Endothelial cell of umbilical vein (primary cell): ENCODE results near the gene COQ9. TPM values are rescaled to one million over a fixed set of nuclear protein-coding genes. Genes with fewer than 3 reads are reported as not detected.
"Not testable (repeated sequence)": the region's sequence is repeated elsewhere in the genome, so short reads cannot be mapped to it uniquely, and the experiment has no call there.

Source experiments
- Bru-seq: library from RNA; stranded (reverse); fragments of 400-500 nt; gene quantifications from one replicate; lab custom pipeline; 2021; lab: Mats Ljungman, UMichigan
- BruChase-seq, 2 experiments: library from RNA; stranded (reverse); fragments of 400-500 nt; gene quantifications; one replicate each; lab custom pipeline; 2021; lab: Mats Ljungman, UMichigan
- BruUV-seq: library from RNA; stranded (reverse); fragments of 400-500 nt; replicated peaks from 2 replicates; lab custom pipeline; 2021; lab: Mats Ljungman, UMichigan
- CTCF ChIA-PET: fragments of 300-600, 350-600 bp; sonication (Branson Sonifier 250); formaldehyde crosslinking; loops from one replicate; lab custom pipeline; 2021; ENCODE audit warnings: antibody characterized with exemption, inconsistent platforms; lab: Charles Lee
- POLR2A ChIA-PET: fragments of 300-600, 350-600 bp; sonication (Branson Sonifier 250); formaldehyde crosslinking; loops from one replicate; lab custom pipeline; 2021; ENCODE audit warnings: antibody characterized with exemption, inconsistent platforms; lab: Charles Lee
- DNase-seq: peaks from one replicate; pipeline ENCODE4 v3.0.0-alpha.2; 2011; ENCODE audit warnings: low read depth, low spot score
- FAIRE-seq: peaks from 2 replicates; lab custom pipeline; 2011; peaks lifted over from hg19 to GRCh38; lab: Jason Lieb, UNC
- H2AFZ ChIP-seq: 2 replicates; pipeline ENCODE4 v1.6.0; 2012; ENCODE audit warnings: low read depth, low read length, control low read depth, inconsistent platforms
- H3K27ac ChIP-seq: 2 replicates; pipeline ENCODE4 v1.5.1; 2011; ENCODE audit warnings: low read depth, mild to moderate bottlenecking, control low read depth, low read length, moderate library complexity; ENCODE audit not compliant: insufficient read depth
- H3K27me3 ChIP-seq, 2 experiments: 2 replicates each; pipeline versions ENCODE4 v1.6.0 to v1.6.1; 2011; ENCODE audit warnings: low read length in 2 of 2, mixed read lengths in 1 of 2; ENCODE audit not compliant: control insufficient read depth in 2 of 2, insufficient read depth in 2 of 2
- H3K36me3 ChIP-seq, 2 experiments: 2 replicates in 1 of 2; 3 replicates in 1 of 2; pipeline ENCODE4 v1.5.1; 2011; ENCODE audit warnings: low read length in 2 of 2, mild to moderate bottlenecking in 1 of 2, moderate library complexity in 1 of 2; ENCODE audit not compliant: control insufficient read depth in 2 of 2, insufficient read depth in 2 of 2; ENCODE audit errors: extremely low read depth in 1 of 2
- H3K4me1 ChIP-seq: 3 replicates; pipeline ENCODE4 v1.5.1; 2011; ENCODE audit warnings: mild to moderate bottlenecking, low read length; ENCODE audit not compliant: control insufficient read depth, insufficient read depth; ENCODE audit errors: extremely low read depth
- H3K4me2 ChIP-seq: 2 replicates; pipeline ENCODE4 v1.6.1; 2011; ENCODE audit warnings: low read length, control low read depth, mixed read lengths; ENCODE audit not compliant: insufficient read depth
- H3K4me3 ChIP-seq, 3 experiments: fragments of 200-600 bp in 1 of 3; sonication (generic), shearing (Covaris generic) in 1 of 3; replicated peaks in 1 of 3; 2 replicates each; pipeline ENCODE4 v1.5.1; 2011 to 2016; ENCODE audit warnings: control low read depth in 3 of 3, low read length in 3 of 3, mild to moderate bottlenecking in 2 of 3, inconsistent platforms in 1 of 3, low read depth in 1 of 3, moderate library complexity in 1 of 3; ENCODE audit not compliant: insufficient read depth in 1 of 3
- H3K79me2 ChIP-seq: 2 replicates; pipeline ENCODE4 v1.6.0; 2012; ENCODE audit warnings: low read length, inconsistent platforms; ENCODE audit not compliant: control insufficient read depth, insufficient read depth
- H3K9ac ChIP-seq: replicated peaks from 2 replicates; pipeline ENCODE3; 2011; ENCODE audit warnings: low read length, control low read depth; ENCODE audit not compliant: insufficient read depth; ENCODE audit errors: extremely low read depth
- H3K9me1 ChIP-seq: replicated peaks from 3 replicates; pipeline ENCODE4 v1.6.0; 2011; ENCODE audit warnings: mild to moderate bottlenecking, low read length; ENCODE audit not compliant: control insufficient read depth, insufficient read depth; ENCODE audit errors: extremely low read depth
- H3K9me3 ChIP-seq: replicated peaks from 2 replicates; pipeline ENCODE4 v1.5.1; 2012; ENCODE audit warnings: low read length, inconsistent platforms; ENCODE audit not compliant: control insufficient read depth, insufficient read depth
- H4K20me1 ChIP-seq: replicated peaks from 2 replicates; pipeline ENCODE3; 2011; ENCODE audit warnings: mild to moderate bottlenecking, low read length; ENCODE audit not compliant: control insufficient read depth, insufficient read depth; ENCODE audit errors: extremely low read depth
- CTCF ChIP-seq, 2 donors: IDR thresholded peaks; 1 replicate in 1 of 2; 2 replicates in 1 of 2; pipeline ENCODE4 v1.5.1; 2011; ENCODE audit warnings: low read length in 2 of 2, mild to moderate bottlenecking in 2 of 2, moderate library complexity in 2 of 2, control low read depth in 1 of 2, inconsistent platforms in 1 of 2, low read depth in 1 of 2; ENCODE audit not compliant: insufficient read depth in 1 of 2; ENCODE audit errors: extremely low read depth in 1 of 2
- JUN ChIP-seq: IDR thresholded peaks from 2 replicates; pipeline ENCODE4 v1.6.1; 2011; ENCODE audit warnings: borderline replicate concordance, low read depth; ENCODE audit not compliant: insufficient read length, insufficient read depth
- MAX ChIP-seq: IDR thresholded peaks from 2 replicates; pipeline ENCODE4 v1.6.1; 2011; ENCODE audit not compliant: insufficient read depth, insufficient read length
- MYC ChIP-seq: IDR thresholded peaks from one replicate; pipeline ENCODE4 v1.6.1; 2011; ENCODE audit warnings: mild to moderate bottlenecking, low read depth, low read length
- POLR2A ChIP-seq: IDR thresholded peaks from 2 replicates; pipeline ENCODE4 v1.6.1; 2012; ENCODE audit warnings: low read depth, mild to moderate bottlenecking, control low read depth, low read length
- POLR2AphosphoS5 ChIP-seq: IDR thresholded peaks from 2 replicates; pipeline ENCODE4 v1.6.1; 2012; ENCODE audit warnings: low read depth, mild to moderate bottlenecking, control low read depth, low read length, moderate library complexity; ENCODE audit not compliant: insufficient read depth
- dilution Hi-C: fragments of 300-500 bp; cut with MboI; formaldehyde crosslinking; loops from one replicate; pipeline ENCODE4 v1.15.0; 2019; ENCODE audit warnings: low sequenced_read_pairs; ENCODE audit not compliant: extremely low pct_ligation_motif_present
- intact Hi-C: fragments of 100-400 bp; cut with micrococcal nuclease; formaldehyde crosslinking; loops from one replicate; pipeline ENCODE4 v1.10.0; 2022
- long read RNA-seq: library from polyadenylated mRNA; stranded (forward); transcript quantifications from one replicate; pipeline ENCODE4 v2.0.0, GENCODE V29; 2021
- polyA minus RNA-seq, 3 experiments: library from RNA; depleted of rRNA, polyadenylated mRNA; stranded (reverse); fragments of >200 nt; gene quantifications; 1 replicate in 1 of 3; 2 replicates in 2 of 3; pipeline ENCODE4 v1.2.3, GENCODE V29; 2011
- polyA plus RNA-seq, 4 experiments: library from polyadenylated mRNA; depleted of rRNA in 3 of 4; stranded (reverse) in 3 of 4; unstranded in 1 of 4; fragments of >200 nt; gene quantifications; 2 replicates each; pipeline versions ENCODE4 v1.2.1 to v1.2.3, GENCODE V29; 2011 to 2012; ENCODE audit warnings: missing spikeins in 1 of 4
- total RNA-seq: library from RNA; stranded (reverse); gene quantifications from 2 replicates; pipeline ENCODE4 v1.2.3, GENCODE V29; 2021

Gene COQ9
- 42.1 and 42.5 TPM in 2 replicates for total RNA-seq
- 78.3 and 83.6 TPM in 2 replicates for polyA plus RNA-seq
- 77.5 and 80.1 TPM in 2 replicates for polyA plus RNA-seq (2011; cell fraction: cytosol; rRNA removed)
- polyA plus RNA-seq (2011; cell fraction: nucleus; rRNA removed): 130 and 136 TPM in 2 replicates
- 45.1 and 49.5 TPM in 2 replicates for polyA plus RNA-seq (2012)
- polyA minus RNA-seq: 65.5 and 67.5 TPM in 2 replicates
- polyA minus RNA-seq (2011; cell fraction: cytosol; rRNA and poly(A)+ RNA removed): 50.9 TPM
- 27.8 and 29.9 TPM in 2 replicates for polyA minus RNA-seq (2011; cell fraction: nucleus; rRNA and poly(A)+ RNA removed)
- Bru-seq, nascent RNA: percentile 63 among the genes with signal in this experiment
- BruChase-seq, experiment 1, labeled RNA remaining after a 6-hour chase: percentile 72 among the genes with signal in this experiment
- BruChase-seq, experiment 2, labeled RNA remaining after a 2-hour chase: percentile 71 among the genes with signal in this experiment
- long read RNA-seq, transcript COQ9-201 (9 exons, 1,677 nt): major isoform, 129 of 169 reads
- long read RNA-seq, partial matches to known transcripts: 20 of 169 reads
- long read RNA-seq, other reads (novel, unspliced or antisense): 16 of 169 reads

GRCh38 chr16:57447186-57447962 lies at the start of gene COQ9, which contains the start of gene CIAPIN1:
Gene COQ9 (plus strand): TSS chr16:57447479. CDS start chr16:57447506, 27 bp downstream.
Gene CIAPIN1 (minus strand): TSS chr16:57447385. CDS start chr16:57440928, 6,457 bp downstream.
- no peak for TF ChIP-seq CTCF (IDR thresholded peaks at IDR 0.05; ENCODE audit: extremely low read depth in 1 of 2, insufficient read depth in 1 of 2, low read depth in 1 of 2, low read length in 2 of 2)
- TF ChIP-seq MAX: peak; percentile 63
- TF ChIP-seq JUN: no peak
- peak; percentile 50 for TF ChIP-seq MYC
- TF ChIP-seq POLR2A: peak; percentile 94
- TF ChIP-seq POLR2AphosphoS5: peak; percentile 98
- no peaks in the 10 kb centered on the region for H3K9me1 ChIP-seq
- ChIA-PET POLR2A (interaction anchor here (0.5 to 1.0 kb wide), 4 partner anchors 15 to 139 kb away, joined by 3 to 4 read pairs (median 3); partner anchors contain the start of gene POLR2C), CTCF (interaction anchor here (0.7 to 1.7 kb wide), 13 partner anchors 9 to 148 kb away, joined by 3 to 29 read pairs (median 4); partner anchors contain the start of gene POLR2C)
- peak within 1 kb of the TSS; percentile 43 to 93 (median 78) for H3K4me3 ChIP-seq
- DNase-seq (peak; percentile 92), FAIRE-seq (peak; percentile 74)
- H3K9ac ChIP-seq: peak within 1 kb of the TSS; percentile 94
- no peaks in the 10 kb centered on the region for H3K36me3 ChIP-seq
- TSS peak; percentile 33 for BruUV-seq
- H3K9me3 ChIP-seq: no peaks in the 10 kb centered on the region
- H3K79me2 ChIP-seq: peaks cover 54% of the 10 kb centered on the region
- peak within 1 kb of the TSS; percentile 68 for H2AFZ ChIP-seq
- H4K20me1 ChIP-seq: no peaks in the 10 kb centered on the region
- peak within 1 kb of the TSS; percentile 83 for H3K4me2 ChIP-seq
- peaks cover 12% of the 10 kb centered on the region for H3K4me1 ChIP-seq
- no peaks in the 10 kb centered on the region for H3K27me3 ChIP-seq
- intact Hi-C loops (loop anchor here (1.0 kb wide), 2 partner anchors 15 to 147 kb away; partner anchors contain the start of gene POLR2C), dilution Hi-C loops (no loop called here)
- peak within 1 kb of the TSS; percentile 56 for H3K27ac ChIP-seq

GRCh38 chr16:57397493-57397892 lies 49.8 kb upstream of the COQ9 start:
- POLR2A ChIA-PET, H2AFZ ChIP-seq, intact Hi-C loops: not testable (repeated sequence)

More at GRCh38 chr16:57397493-57397892, 49.8 kb upstream of the COQ9 start:
- dilution Hi-C loops, H3K9me1 ChIP-seq, H3K4me3 ChIP-seq, DNase-seq, CTCF ChIA-PET, H3K9me3 ChIP-seq, H3K4me2 ChIP-seq, H3K9ac ChIP-seq, H3K36me3 ChIP-seq, FAIRE-seq, H3K4me1 ChIP-seq, H3K27ac ChIP-seq, H3K27me3 ChIP-seq, H4K20me1 ChIP-seq, BruUV-seq, H3K79me2 ChIP-seq: not testable (repeated sequence)
